ENCODE data around the gene CES2.
"Not testable (repeated sequence)": the region's sequence is repeated elsewhere in the genome, so short reads cannot be mapped to it uniquely, and the experiment has no call there.

CES2 gene

DNA sequence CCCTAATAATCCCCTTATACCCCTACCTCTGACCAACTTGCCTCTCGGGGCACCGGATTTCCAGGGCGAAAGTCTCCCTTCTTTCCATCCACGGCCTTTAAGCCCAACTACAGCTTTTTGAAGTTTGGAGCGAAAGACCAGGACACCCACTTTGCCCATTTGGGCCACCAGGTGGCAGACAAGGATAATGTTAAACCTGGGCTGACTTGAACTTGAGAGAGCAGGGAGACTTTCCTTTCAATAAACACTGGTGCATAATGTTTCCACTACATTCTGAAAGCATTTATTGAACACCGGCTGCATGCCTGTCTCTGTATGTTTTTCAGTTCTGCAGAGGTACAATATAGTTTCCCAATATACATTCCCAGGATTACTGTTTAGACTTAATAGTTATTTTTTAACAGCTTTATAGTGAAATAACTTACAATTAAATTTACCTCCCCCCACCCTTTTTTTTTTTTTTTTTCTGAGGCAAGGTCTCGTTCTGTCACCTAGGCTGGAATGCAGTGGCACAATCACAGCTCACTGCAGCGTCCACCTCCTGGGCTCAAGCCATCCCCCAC is 18.9 kb downstream of the CES2 start:
- DNase-seq = peak; percentile 4

DNA sequence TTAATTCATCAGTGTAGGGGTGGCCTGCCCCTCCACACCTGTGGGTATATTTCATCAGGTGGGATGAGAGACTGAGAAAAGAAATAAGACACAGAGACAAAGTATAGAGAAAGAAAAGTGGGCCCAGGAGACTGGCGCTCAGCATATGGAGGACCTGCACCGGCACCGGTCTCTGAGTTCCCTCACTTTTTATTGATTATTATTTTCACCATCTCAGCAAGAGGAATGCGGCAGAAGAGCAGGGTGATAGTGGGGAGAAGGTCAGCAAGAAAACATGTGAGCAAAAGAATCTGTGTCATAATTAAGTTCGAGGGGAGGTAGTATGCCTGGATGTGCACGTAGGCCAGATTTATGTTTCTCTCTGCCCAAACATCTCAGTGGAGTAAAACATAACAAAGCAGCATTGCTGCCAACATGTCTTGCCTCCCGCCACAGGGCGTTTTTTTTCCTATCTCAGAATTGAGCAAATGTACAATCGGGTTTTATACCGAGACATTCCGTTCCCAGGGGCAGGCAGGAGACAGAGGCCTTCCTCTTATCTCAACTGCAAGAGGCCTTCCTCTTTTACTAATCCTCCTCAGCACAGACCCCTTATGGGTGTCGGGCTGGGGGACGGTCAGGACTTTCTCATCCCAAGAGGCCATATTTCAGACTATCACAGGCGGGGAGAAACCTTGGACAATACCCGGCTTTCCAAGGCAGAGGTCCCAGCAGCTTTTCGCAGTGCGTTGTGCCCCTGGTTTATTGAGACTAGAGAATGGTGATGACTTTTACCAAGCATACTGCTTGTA is 20.2 kb downstream of the CES2 start:
- not testable (repeated sequence) for DNase-seq

DNA sequence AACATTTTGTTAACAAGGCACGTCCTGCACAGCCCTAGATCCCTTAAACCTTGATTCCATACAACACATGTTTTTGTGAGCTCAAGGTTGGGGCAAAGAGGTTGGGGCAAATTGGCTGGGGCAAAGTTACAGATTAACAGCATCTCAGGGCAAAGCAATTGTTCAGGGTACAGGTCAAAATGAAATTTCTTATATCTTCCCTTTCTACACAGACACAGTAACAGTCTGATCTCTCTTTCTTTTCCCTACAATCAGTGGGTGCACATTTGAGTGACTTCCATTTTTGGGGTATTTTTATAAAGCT is 20.8 kb downstream of the CES2 start:
- not testable (repeated sequence) for DNase-seq

DNA sequence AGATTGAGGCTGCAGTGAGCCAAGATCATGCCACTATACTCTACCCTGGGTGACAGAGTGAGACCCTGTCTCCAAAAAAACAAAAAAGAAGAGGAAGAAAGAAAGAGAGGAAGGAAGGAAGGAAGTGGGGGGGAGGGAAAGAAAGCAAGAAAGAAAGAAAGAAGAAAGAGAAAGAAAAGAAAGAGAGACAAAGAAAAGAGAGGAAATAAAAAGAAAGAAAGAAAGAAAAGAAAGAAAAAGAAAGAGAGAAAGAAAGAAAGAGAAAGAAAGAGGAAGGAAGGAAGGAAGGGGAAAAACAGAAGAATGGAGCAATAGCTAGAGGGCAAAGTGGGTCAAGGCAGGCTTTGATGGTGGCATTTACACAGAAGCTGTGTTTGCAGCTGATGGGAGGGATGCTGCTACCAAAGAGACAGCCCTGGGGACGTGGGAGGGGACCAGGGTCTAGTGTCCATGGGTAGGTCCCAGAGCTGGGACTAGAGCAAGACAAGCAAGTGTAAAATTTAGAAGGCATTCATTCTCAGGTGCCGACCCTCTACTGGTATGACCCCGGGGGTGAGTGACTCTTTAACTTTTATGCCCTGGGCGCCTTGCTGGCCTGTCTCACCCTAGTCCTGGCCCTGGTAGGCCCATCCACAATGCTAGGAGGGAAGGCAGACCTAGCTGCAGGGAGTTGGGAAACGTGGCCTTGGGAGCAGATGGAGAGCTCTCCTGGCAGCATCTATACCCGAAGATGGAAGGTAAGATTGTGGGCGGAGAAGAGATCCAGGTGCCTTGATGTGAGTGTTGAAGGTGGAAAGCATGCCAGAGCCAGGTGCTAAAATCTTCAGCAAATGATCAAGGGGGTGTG is 23.8 kb downstream of the CES2 start:
- DNase-seq = no peak

DNA sequence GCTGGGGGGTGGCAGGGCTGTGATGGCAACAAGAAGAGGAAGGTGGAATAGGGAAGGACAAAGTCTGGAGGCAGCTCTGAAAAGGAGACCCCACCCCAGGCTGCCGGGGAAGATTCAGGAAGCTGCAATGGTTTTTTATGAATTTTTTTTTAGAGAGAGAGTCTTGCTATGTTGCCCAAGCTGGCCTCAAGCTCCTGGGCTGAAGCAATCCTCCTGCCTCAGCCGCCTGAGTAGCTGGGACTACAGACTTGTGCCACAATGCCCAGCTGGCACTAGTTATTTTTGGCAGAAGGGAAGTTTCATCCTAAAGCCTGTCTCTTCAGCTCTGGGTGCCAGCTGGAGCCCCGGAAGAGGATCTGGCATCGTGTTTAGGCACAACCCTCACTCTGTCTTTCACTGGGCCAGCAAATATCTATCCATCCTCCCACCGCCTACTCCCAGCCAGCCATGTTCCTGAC is 24.4 kb downstream of the CES2 start:
- DNase-seq = no peak

DNA sequence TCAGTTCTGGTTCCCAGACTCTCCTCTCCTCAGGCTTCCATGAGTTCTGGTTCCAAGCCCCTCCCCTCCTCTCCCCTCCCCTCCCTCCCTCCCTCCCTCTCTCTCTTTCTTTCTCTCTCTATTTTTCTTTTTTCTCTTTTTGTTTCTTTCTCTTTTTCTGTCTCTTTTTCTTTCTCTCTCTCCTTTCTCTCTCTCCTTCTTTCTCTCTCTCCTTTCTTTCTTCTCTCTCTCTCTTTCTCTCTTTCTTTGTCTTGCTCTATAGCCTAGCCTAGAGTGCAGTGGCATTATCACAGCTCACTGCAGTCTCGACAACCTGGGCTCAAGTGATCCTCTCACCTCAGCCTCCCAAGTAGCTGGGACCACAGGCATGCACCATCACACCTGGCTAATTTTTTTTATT is 25.0 kb downstream of the CES2 start:
- DNase-seq = no peak

DNA sequence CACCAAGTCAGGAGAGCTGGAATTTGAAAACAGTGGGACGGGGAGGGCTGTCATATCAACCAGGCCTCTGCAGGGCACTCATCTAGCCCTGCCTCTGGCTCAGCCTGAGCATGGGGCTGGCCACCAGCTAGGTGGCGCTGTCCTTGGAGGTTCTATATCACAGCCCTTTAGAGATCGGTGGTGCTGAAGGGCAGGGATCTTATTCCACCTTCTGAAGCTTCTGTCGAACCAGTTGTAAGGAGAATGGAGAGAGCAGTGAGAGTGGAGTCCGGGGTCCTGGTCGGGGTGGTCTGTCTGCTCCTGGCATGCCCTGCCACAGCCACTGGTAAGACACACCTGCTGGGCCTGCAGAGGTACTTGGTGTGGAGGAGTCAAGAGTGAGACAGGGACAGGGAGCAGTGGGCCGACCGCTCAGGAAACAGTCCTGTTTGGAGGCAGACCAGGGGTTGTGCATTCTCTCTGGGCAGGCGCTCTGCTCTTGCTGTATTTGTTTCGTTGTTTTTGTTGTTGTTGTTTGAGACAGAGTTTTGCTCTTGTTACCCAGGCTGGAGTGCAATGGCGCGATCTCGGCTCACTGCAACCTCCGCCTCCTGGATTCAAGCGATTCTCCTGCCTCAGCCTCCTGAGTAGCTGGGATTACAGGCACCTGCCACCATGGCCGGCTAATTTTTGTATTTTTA is 25.9 kb downstream of the CES2 start, which contains the start of gene CES3:
CES3 (plus strand) TSS at position 202 of the 680 bp plus-strand sequence; CDS start at position 244, 42 bp downstream.
- DNase-seq = peak; percentile 57

DNA sequence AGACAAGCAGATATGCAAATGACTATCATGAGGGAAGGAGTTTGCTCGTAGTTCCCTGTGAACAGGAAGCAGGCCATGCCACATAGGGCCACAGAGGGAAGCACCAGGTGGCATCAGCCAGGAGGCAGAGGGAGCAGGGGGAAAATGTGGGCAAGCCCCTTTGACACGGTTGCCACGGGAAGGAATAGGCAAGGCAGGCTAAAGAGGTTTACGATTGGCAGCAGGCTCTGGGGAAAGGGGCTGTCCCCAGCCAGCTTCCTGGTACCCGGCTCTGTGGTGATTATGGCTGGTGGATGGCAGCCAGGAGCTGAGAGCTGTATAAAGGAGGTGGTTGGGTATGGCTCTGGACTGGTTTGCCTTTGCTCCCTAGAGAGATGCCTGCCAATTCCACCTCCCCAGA is 26.6 kb downstream of the CES2 start:
- peak; percentile 48 for DNase-seq

DNA sequence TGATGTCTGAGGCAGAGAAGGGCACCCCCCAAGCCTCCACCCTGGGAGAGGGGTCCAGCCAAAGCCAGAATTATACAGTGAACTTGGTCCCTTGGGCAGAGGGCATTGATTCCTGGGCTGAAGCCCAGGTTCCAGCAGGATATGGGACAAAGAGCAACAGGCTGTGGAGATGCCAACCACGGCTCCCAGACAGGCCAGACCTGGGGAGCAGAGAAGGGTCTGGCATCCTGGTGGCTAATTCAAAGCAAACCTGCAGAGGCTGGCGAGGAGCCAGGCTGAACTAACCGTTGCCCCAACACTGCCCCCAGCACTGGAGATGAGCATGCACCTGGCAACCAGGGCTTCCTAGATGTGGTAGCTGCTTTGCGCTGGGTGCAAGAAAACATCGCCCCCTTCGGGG is 28.7 kb downstream of the CES2 start:
- DNase-seq = no peak

DNA sequence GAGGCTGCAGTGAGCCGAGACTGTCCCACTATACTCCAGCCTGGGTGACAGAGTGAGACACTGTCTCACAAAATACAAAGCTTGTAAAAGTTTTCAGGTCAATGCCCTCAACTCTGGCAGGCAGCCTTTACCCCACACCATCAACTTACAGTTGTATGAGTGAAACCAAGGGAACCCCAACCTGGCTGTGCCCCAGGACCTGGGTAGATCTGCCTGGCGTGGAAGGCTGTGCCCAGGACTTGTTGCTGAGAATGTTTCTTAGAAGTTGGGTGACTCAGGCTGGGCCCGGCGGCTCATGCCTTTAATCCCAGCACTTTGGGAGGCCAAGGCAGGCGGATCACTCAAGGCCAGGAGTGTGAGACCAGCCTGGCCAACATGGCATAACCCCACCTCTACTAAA is 33.5 kb downstream of the CES2 start:
- no peak for DNase-seq

DNA sequence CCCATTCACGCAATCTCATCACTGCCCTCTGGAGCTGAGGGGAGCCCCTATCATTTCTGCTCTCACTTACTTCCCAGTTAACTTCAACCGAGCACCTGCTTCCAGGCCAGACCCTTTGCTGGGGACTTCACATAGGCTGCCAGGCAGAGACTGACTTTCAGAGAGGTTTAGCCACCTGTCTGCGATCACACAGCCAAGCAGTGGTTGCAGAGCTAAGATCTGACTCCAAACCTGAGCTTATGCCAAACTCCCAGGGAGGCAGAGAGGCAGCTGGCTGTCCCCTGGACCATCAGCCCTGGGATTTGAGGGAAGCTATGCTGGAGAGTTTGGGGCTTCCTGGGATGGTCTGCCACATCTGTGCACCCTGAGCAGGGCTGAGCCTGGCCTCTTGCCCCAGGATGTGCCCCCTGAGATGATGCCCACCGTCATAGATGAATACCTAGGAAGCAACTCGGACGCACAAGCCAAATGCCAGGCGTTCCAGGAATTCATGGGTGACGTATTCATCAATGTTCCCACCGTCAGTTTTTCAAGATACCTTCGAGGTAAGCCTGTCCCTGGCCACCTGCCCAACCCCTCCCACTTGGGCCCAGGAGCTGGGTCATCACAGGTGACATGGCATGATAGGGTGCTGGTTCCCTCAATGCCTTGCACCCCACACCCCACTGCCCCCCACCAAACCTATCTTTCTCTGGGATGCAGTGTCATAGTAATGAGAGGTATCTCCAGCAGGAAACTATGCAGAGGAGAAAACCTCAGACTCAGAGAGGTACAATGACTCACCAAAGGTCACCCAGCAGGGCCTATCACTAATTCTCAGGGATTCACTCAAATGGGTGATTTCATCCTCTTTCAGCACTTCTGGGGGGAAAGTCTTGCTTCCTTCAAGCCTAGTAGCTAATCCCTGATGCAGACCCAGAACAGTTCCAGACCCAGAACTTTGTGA is 35.7 kb downstream of the CES2 start:
- DNase-seq = no peak

DNA sequence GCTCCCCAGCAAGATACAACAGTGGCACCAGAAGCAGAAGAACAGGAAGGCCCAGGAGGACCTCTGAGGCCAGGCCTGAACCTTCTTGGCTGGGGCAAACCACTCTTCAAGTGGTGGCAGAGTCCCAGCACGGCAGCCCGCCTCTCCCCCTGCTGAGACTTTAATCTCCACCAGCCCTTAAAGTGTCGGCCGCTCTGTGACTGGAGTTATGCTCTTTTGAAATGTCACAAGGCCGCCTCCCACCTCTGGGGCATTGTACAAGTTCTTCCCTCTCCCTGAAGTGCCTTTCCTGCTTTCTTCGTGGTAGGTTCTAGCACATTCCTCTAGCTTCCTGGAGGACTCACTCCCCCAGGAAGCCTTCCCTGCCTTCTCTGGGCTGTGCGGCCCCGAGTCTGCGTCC is 37.7 kb downstream of the CES2 start:
- DNase-seq = no peak

DNA sequence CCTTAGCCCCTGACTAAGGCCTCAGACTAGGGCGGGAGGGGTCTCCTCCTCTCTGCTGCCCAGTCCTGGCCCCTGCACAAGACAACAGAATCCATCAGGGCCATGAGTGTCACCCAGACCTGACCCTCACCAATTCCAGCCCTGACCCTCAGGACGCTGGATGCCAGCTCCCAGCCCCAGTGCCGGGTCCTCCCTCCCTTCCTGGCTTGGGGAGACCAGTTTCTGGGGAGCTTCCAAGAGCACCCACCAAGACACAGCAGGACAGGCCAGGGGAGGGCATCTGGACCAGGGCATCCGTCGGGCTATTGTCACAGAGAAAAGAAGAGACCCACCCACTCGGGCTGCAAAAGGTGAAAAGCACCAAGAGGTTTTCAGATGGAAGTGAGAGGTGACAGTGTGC is 38.4 kb downstream of the CES2 start:
- DNase-seq = no peak

DNA sequence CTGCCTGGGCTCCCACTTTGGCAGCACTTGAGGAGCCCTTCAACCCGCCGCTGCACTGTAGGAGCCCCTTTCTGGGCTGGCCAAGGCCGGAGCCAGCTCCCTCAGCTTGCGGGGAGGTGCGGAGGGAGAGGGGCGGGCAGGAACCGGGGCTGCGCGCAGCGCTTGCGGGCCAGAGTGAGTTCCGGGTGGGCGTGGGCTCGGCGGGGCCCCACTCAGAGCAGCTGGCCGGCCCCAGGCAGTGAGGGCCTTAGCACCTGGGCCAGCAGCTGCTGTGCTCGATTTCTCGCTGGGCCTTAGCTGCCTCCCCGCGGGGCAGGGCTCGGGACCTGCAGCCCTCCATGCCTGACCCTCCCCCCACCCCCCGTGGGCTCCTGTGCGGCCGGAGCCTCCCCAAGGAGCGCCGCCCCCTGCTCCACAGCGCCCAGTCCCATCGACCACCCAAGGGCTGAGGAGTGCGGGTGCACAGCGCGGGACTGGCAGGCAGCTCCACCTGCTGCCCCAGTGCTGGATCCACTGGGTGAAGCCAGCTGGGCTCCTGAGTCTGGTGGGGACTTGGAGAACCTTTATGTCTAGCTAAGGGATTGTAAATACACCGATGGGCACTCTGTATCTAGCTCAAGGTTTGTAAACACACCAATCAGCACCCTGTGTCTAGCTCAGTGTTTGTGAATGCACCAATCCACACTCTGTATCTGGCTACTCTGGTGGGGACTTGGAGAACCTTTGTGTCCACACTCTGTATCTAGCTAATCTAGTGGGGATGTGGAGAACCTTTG is 39.0 kb downstream of the CES2 start:
- DNase-seq = not testable (repeated sequence)

DNA sequence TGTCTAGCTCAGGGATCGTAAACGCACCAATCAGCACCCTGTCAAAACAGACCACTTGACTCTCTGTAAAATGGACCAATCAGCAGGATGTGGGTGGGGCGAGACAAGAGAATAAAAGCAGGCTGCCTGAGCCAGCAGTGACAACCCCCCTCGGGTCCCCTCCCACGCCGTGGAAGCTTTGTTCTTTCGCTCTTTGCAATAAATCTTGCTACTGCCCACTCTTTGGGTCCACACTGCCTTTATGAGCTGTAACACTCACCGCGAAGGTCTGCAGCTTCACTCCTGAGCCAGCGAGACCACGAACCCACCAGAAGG is 39.6 kb downstream of the CES2 start:
- peak; percentile 33 for DNase-seq

DNA sequence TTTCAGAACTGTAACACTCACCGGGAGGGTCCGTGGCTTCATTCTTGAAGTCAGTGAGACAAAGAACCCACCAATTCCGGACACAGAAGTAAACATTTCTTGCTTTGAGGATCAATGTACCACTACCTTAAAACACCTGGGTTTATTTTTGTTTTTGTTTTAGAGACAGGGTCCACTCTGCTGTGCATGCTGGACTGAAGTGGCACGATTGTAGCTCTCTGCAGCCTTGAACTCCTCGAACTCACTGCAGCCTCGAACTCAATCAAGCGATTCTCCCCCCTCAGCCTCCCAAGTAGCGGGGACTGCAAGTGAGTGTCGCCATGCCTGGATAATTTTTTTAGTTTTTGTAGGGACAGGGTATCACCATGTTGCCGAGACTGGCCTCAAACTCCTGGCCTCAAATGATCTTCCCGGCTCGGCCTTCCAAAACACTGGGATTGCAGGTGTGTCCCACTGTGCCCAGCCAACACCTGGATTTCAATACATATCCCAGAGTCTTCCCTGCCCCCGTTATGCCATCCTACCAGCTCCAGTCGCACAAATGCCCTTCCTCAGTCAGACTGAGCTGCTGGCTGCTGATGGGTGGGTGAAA is 40.1 kb downstream of the CES2 start:
- no peak for DNase-seq

DNA sequence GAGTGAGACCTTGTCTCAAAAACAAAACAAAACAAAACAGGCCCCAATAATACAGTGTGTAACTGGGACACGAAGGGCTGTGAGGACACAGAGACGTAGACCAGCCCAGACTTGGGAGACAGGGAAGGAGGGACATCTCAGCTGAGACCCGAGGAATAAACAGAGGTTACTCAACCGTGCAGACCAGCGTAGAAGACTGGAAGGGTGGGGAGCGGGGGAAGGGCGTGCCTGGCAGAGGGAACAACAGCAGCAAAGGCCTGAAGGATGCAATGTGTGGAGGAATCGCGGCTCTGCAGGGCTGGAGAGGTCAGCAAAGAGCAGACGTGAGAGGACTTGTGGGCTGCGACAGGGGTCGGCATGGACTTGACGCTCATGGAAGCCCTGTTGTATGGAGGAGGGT is 41.4 kb downstream of the CES2 start:
- no peak for DNase-seq

DNA sequence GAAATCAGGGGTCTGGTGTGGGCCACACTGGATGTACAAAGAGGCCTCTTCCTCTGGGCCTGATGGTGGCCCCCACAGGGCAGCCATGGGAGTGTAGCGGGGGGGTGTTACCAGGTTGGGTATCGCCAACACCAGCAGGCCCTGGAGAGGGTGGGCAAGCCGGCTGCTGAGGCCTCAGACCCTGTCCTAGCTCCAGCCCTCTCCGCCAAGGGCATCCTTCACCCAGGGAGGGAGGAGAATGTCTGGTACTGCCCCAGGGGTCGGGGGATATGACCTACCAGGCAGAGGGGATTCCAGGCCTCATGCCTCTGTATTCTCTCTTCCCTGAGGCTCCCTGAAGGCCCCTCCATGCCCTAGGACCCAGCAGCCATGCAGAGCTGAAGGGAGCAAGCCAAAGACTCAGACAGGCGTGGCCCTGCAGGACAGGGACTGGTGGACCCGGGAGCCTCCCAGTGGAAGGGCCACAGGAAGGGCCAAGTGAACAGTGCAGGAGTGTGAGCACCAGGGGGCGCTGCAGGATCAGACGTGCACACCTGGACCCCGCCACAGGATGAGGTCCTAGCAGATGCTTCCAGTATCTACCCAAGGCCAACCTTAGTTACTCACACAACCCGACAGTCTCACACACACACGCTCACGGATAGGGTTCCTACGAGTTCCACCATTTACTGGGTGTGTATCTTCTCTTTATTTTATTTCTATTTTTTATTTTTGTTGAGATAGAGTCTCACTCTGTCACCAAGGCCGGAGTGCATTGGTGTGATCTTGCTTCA is 42.2 kb downstream of the CES2 start:
- peak; percentile 34 for DNase-seq

DNA sequence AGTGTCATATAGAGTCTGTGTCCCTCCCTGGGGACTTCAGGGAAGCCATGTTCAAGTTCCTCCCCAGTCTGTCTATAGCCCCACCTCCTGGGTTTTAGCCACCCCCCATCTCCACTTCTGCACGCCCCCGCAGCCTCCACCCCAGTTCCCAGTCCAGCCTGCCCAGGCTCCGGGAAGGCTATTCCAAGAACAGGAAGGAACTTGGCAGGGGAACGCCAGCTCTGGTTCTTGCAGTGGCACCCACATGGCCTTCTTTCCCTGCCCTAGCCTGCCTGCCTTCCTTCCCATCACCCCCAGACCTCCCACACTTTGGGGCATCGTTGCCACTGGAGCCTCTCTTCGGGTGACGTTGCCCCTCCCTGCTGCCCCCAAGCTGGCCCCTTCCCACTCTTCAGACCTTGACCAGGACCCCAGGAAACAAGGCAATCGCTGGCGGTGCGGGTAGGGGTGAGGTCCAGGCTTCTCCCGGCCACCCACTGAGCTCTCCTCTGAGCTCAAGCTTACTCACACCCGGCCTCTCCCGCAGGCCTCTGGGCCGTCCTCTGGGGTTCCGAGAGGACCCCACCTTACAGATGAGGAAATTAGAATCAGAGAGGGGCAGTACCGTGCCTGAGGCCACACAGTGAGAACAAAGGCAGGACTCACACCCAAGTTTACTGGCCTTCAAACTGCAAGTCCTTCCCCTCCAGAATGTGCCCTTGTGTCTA is 43.8 kb downstream of the CES2 start:
- no peak for DNase-seq

DNA sequence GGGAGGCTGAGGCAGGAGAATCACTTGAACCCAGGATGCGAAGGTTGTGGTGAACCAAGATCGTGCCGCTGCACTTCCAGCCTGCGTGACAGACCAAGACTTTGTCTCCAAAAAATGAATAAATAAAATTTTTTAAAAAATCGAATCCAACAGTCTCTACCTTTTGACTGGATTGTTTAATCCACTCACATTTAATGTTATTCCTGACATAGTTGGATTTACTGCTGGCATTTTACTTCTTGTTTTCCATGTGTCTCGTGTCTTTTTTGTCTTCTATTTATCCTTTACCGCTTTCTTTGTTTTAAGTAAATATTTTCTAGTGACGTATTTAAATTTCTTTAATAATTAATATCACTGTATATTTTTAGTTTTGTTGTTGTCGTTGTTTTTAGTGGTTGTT is 47.7 kb downstream of the CES2 start:
- DNase-seq = no peak

Measured in NCI-H2029 (cell line).